Neural progenitor cell (in vitro differentiated cells): Measurements from ENCODE around the gene CFAP52.

Experiments
- CTCF ChIP-seq: fragments of 200-600 bp; sonication (generic); IDR thresholded peaks from 2 replicates; pipeline ENCODE4 v1.5.1; 2017; ENCODE audit warnings: antibody characterized with exemption, mild to moderate bottlenecking
- EZH2 ChIP-seq: fragments of 200-600 bp; sonication (generic); IDR thresholded peaks from 2 replicates; pipeline ENCODE4 v1.6.1; 2017; ENCODE audit warnings: antibody characterized with exemption, mild to moderate bottlenecking, moderate library complexity
- EZH2phosphoT487 ChIP-seq: fragments of 200-600 bp; sonication (generic); IDR thresholded peaks from 2 replicates; pipeline ENCODE4 v1.6.1; 2017; ENCODE audit warnings: antibody characterized with exemption

- no peak for TF ChIP-seq CTCF
- TF ChIP-seq EZH2, result no peak
- no peak for TF ChIP-seq EZH2phosphoT487
These were observed 94.2 kb downstream of the CFAP52 start for GRCh38 chr17:9670596-9670995.
